ENCODE measurements around the gene FGF19.
A peak's percentile ranks its signal among the peaks of the same experiment; 100 is the strongest.

The FGF19 gene

GRCh38 chr11:69664103-69664775 lies 39.6 kb downstream of the FGF19 start:
- H3K4me3 ChIP-seq (ENCODE audit: low read depth, low read length), result no peak overlapping the region
- no peaks in the 10 kb centered on the region for H3K4me1 ChIP-seq (ENCODE audit: control insufficient read depth, insufficient read depth, low read length)
- no peaks in the 10 kb centered on the region for H3K27me3 ChIP-seq (ENCODE audit: control insufficient read depth, insufficient read depth, low read length)
- no peaks in the 10 kb centered on the region for H3K9me3 ChIP-seq (ENCODE audit: control insufficient read depth, insufficient read depth, low read length)
- peaks cover 2% of the 10 kb centered on the region for H3K36me3 ChIP-seq (ENCODE audit: control insufficient read depth, insufficient read depth, low read length)
- no peak overlapping the region for H3K9ac ChIP-seq (ENCODE audit: low read depth, low read length)

- no peaks in the 10 kb centered on the region for H3K27me3 ChIP-seq (ENCODE audit: control insufficient read depth, insufficient read depth, low read length)
- H3K9ac ChIP-seq (ENCODE audit: low read depth, low read length), result no peak overlapping the region
- H3K9me3 ChIP-seq (ENCODE audit: control insufficient read depth, insufficient read depth, low read length), result no peaks in the 10 kb centered on the region
- no peak overlapping the region for H3K4me3 ChIP-seq (ENCODE audit: low read depth, low read length)
- peaks cover 2% of the 10 kb centered on the region for H3K36me3 ChIP-seq (ENCODE audit: control insufficient read depth, insufficient read depth, low read length)
- H3K4me1 ChIP-seq (ENCODE audit: control insufficient read depth, insufficient read depth, low read length), result peaks cover 3% of the 10 kb centered on the region
These were observed 40.5 kb downstream of the FGF19 start for GRCh38 chr11:69663326-69663725.

DNA sequence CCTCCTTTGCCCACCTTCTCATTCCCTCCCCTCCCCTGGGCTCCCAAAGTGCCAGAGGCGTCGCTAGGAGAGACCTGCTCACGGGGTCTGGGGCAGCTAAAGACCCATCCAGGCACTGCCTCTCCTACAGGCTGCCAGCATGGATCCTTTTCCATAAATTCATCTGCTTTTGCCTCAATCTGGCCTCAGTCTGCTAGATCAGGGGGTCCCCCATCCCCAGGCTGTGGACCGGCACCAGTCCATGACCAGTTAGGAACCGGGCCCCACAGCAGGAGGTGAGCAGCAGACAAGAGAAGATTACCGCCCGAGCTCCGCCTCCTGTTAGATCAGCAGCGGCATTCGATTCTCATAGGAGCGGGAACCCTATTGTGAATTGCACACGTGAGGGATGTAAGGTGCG lies 41.0 kb downstream of the FGF19 start:
- Histone ChIP-seq H3K27me3 (ENCODE audit: control insufficient read depth, insufficient read depth, low read length) (no peaks in the 10 kb centered on the region), H3K9ac (ENCODE audit: low read depth, low read length) (no peak overlapping the region), H3K36me3 (ENCODE audit: control insufficient read depth, insufficient read depth, low read length) (peaks cover 2% of the 10 kb centered on the region), H3K4me1 (ENCODE audit: control insufficient read depth, insufficient read depth, low read length) (peaks cover 5% of the 10 kb centered on the region), H3K9me3 (ENCODE audit: control insufficient read depth, insufficient read depth, low read length) (no peaks in the 10 kb centered on the region), H3K4me3 (ENCODE audit: low read depth, low read length) (no peak overlapping the region)

DNA sequence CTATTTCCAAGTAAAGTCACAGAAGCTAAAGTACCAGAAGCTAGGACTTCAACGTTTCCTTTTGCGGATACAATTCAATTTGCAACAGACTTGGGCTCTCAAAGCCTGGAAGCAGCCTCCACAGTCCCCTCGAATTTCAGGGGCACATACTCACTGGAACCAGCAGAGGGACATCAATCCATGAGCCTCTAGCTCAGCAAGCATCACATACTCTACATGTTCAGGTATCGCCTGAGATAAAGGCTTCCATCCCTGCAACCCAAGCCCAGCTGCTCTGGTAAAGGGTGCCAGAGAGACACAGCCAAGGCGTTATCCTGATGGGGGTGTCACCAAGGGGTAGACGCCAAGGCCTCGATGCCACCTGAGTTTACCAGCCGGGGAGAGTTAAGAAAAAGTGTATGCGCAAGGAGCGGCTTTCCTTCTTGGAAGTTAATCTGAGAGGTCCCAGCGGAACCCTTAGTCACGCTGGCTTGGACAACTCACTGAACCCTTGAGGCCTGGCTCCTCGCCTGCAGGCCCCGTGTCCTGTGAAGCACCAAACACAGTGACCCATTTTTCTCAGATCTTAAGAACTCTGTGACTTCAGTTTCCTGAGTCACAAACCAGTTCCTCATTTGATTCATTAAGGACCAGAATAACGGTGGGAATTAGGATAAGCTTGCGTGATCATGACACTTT lies 41.7 kb downstream of the FGF19 start:
- Histone ChIP-seq H3K27me3 (ENCODE audit: control insufficient read depth, insufficient read depth, low read length) (no peaks in the 10 kb centered on the region), H3K9me3 (ENCODE audit: control insufficient read depth, insufficient read depth, low read length) (no peaks in the 10 kb centered on the region), H3K4me1 (ENCODE audit: control insufficient read depth, insufficient read depth, low read length) (peaks cover 5% of the 10 kb centered on the region), H3K9ac (ENCODE audit: low read depth, low read length) (no peak overlapping the region), H3K4me3 (ENCODE audit: low read depth, low read length) (no peak overlapping the region), H3K36me3 (ENCODE audit: control insufficient read depth, insufficient read depth, low read length) (peaks cover 2% of the 10 kb centered on the region)

GRCh38 chr11:69661413-69661715 lies 42.5 kb downstream of the FGF19 start:
- Histone ChIP-seq H3K36me3 (ENCODE audit: control insufficient read depth, insufficient read depth, low read length) (peaks cover 2% of the 10 kb centered on the region), H3K9ac (ENCODE audit: low read depth, low read length) (no peak overlapping the region), H3K9me3 (ENCODE audit: control insufficient read depth, insufficient read depth, low read length) (no peaks in the 10 kb centered on the region), H3K4me1 (ENCODE audit: control insufficient read depth, insufficient read depth, low read length) (peaks cover 5% of the 10 kb centered on the region), H3K4me3 (ENCODE audit: low read depth, low read length) (no peak overlapping the region), H3K27me3 (ENCODE audit: control insufficient read depth, insufficient read depth, low read length) (no peaks in the 10 kb centered on the region)

GRCh38 chr11:69660001-69660500 lies 43.8 kb downstream of the FGF19 start:
- no peaks in the 10 kb centered on the region for H3K27me3 ChIP-seq (ENCODE audit: control insufficient read depth, insufficient read depth, low read length)
- H3K4me1 ChIP-seq (ENCODE audit: control insufficient read depth, insufficient read depth, low read length), result peaks cover 5% of the 10 kb centered on the region
- H3K4me3 ChIP-seq (ENCODE audit: low read depth, low read length), result no peak overlapping the region
- H3K36me3 ChIP-seq (ENCODE audit: control insufficient read depth, insufficient read depth, low read length), result no peaks in the 10 kb centered on the region
- H3K9me3 ChIP-seq (ENCODE audit: control insufficient read depth, insufficient read depth, low read length), result no peaks in the 10 kb centered on the region
- no peak overlapping the region for H3K9ac ChIP-seq (ENCODE audit: low read depth, low read length)

GRCh38 chr11:69659591-69659990 lies 44.2 kb downstream of the FGF19 start:
- Histone ChIP-seq H3K36me3 (ENCODE audit: control insufficient read depth, insufficient read depth, low read length) (no peaks in the 10 kb centered on the region), H3K4me1 (ENCODE audit: control insufficient read depth, insufficient read depth, low read length) (peaks cover 5% of the 10 kb centered on the region), H3K9ac (ENCODE audit: low read depth, low read length) (no peak overlapping the region), H3K9me3 (ENCODE audit: control insufficient read depth, insufficient read depth, low read length) (no peaks in the 10 kb centered on the region), H3K27me3 (ENCODE audit: control insufficient read depth, insufficient read depth, low read length) (no peaks in the 10 kb centered on the region), H3K4me3 (ENCODE audit: low read depth, low read length) (no peak overlapping the region)

DNA sequence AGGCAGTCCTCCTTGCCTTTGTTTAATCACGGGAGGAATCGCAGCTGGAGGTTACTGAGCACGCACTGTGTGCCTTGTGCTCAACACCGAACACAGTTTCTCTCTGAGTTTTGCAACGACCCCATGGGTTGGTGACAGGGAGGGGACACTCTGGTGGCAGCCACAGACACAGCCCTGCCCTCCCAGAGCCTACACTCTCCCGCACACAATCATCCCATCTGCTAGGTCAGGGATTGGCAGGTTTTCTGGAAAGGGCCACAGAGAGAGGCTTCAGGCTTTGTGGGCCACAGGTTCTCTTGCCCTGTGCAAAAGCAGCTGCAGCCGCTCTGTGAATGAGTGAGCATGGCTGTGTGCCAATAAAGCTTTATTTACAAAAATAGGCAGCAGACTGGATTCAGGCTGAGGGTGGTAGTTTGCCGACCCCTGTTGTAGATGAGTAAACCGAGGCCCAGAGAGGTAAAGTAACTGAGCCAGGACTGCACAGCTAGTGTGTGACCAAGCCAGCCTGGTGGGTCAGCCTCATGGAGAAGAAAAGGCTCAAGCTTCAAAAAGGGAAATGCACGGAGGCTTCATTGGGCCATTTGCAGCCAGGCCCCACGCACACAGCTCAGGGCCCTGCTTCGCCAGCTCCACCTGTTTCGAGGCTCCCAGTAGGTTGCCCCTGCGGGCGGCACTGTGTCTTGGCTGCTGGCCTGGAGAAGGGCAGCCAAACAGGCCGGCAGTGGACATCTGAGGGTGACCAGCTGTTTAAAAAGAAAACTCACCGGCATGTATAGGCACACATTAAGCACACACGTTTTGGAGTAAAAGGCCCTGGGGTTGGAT lies 45.0 kb downstream of the FGF19 start:
- Histone ChIP-seq H3K9ac (ENCODE audit: low read depth, low read length) (no peak overlapping the region), H3K27me3 (ENCODE audit: control insufficient read depth, insufficient read depth, low read length) (no peaks in the 10 kb centered on the region), H3K4me3 (ENCODE audit: low read depth, low read length) (no peak overlapping the region), H3K4me1 (ENCODE audit: control insufficient read depth, insufficient read depth, low read length) (peaks cover 5% of the 10 kb centered on the region), H3K9me3 (ENCODE audit: control insufficient read depth, insufficient read depth, low read length) (no peaks in the 10 kb centered on the region), H3K36me3 (ENCODE audit: control insufficient read depth, insufficient read depth, low read length) (peaks cover 1% of the 10 kb centered on the region)

GRCh38 chr11:69657911-69658625 lies 45.8 kb downstream of the FGF19 start:
- Histone ChIP-seq H3K27me3 (ENCODE audit: control insufficient read depth, insufficient read depth, low read length) (no peaks in the 10 kb centered on the region), H3K9ac (ENCODE audit: low read depth, low read length) (peak overlapping the region; percentile 26), H3K9me3 (ENCODE audit: control insufficient read depth, insufficient read depth, low read length) (no peaks in the 10 kb centered on the region), H3K36me3 (ENCODE audit: control insufficient read depth, insufficient read depth, low read length) (peaks cover 3% of the 10 kb centered on the region), H3K4me3 (ENCODE audit: low read depth, low read length) (no peak overlapping the region), H3K4me1 (ENCODE audit: control insufficient read depth, insufficient read depth, low read length) (peaks cover 5% of the 10 kb centered on the region)

DNA sequence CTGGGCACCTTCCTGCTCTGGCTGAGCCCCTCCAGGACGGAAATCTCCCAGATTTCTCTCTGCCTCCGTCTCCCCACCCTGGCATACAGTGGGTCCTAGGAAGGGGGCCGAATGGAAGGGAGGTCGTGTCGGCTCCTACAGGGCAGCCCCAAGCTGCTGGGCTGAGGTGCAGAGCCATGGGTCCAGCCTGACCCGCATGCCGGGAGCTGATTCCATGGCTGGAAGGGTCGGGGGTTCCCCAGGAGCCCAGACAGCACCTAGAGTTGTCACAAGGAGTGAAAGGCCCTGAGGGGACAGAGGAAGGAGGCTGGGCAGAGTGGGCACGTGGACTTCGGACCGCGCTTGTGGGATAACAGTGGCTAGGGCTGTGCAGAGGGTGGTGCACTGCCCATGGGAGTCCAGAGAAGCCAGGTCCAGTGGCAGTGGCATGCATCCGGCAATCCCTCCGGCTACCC lies 46.3 kb downstream of the FGF19 start:
- Histone ChIP-seq H3K4me1 (ENCODE audit: control insufficient read depth, insufficient read depth, low read length) (peaks cover 5% of the 10 kb centered on the region), H3K9me3 (ENCODE audit: control insufficient read depth, insufficient read depth, low read length) (no peaks in the 10 kb centered on the region), H3K27me3 (ENCODE audit: control insufficient read depth, insufficient read depth, low read length) (no peaks in the 10 kb centered on the region), H3K4me3 (ENCODE audit: low read depth, low read length) (no peak overlapping the region), H3K36me3 (ENCODE audit: control insufficient read depth, insufficient read depth, low read length) (peaks cover 3% of the 10 kb centered on the region), H3K9ac (ENCODE audit: low read depth, low read length) (peak overlapping the region; percentile 26)
